Measurements from ENCODE around the gene HSPBP1. TPM values are rescaled to one million over a fixed set of nuclear protein-coding genes. Genes with fewer than 3 reads are reported as not detected.
A peak's percentile ranks its signal among the peaks of the same experiment; 100 is the strongest.

Gene HSPBP1
- total and polyA plus RNA-seq, 9 of the 15 experiments (the other 6 are each of a cell fraction or from before 2014, with no cell fraction given), result 0.83 to 81.3 (median 21.8) TPM

- TF ChIP-seq TCF3 (CRISPR knock-in tag; IDR thresholded peaks at IDR 0.05), result no peak
- no peak for TF ChIP-seq TAL1 (IDR thresholded peaks at IDR 0.05)
- TF ChIP-seq, protein P1, sequence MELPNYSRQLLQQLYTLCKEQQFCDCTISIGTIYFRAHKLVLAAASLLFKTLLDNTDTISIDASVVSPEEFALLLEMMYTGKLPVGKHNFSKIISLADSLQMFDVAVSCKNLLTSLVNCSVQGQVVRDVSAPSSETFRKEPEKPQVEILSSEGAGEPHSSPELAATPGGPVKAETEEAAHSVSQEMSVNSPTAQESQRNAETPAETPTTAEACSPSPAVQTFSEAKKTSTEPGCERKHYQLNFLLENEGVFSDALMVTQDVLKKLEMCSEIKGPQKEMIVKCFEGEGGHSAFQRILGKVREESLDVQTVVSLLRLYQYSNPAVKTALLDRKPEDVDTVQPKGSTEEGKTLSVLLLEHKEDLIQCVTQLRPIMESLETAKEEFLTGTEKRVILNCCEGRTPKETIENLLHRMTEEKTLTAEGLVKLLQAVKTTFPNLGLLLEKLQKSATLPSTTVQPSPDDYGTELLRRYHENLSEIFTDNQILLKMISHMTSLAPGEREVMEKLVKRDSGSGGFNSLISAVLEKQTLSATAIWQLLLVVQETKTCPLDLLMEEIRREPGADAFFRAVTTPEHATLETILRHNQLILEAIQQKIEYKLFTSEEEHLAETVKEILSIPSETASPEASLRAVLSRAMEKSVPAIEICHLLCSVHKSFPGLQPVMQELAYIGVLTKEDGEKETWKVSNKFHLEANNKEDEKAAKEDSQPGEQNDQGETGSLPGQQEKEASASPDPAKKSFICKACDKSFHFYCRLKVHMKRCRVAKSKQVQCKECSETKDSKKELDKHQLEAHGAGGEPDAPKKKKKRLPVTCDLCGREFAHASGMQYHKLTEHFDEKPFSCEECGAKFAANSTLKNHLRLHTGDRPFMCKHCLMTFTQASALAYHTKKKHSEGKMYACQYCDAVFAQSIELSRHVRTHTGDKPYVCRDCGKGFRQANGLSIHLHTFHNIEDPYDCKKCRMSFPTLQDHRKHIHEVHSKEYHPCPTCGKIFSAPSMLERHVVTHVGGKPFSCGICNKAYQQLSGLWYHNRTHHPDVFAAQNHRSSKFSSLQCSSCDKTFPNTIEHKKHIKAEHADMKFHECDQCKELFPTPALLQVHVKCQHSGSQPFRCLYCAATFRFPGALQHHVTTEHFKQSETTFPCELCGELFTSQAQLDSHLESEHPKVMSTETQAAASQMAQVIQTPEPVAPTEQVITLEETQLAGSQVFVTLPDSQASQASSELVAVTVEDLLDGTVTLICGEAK (IDR thresholded peaks at IDR 0.05), result peak; percentile 99
- TF ChIP-seq, protein P1 (CRISPR knock-in tag; IDR thresholded peaks at IDR 0.05), result no peak
- TF ChIP-seq MCM5 (IDR thresholded peaks at IDR 0.05; ENCODE audit: low read depth), result no peak
- TF ChIP-seq NFRKB (IDR thresholded peaks at IDR 0.05; ENCODE audit: low read depth), result peak; percentile 60; the same call in 1 of the 2 replicates
- peak; percentile 78 for TF ChIP-seq RBFOX2 (IDR thresholded peaks at IDR 0.05; ENCODE audit: low read depth, low read length)
- no peak for TF ChIP-seq ZNF217 (CRISPR knock-in tag; IDR thresholded peaks at IDR 0.05)
- peak; percentile 18 to 73; a peak in 2 of 4 replicates for TF ChIP-seq KDM1A (IDR thresholded peaks at IDR 0.05)
- TF ChIP-seq HBP1 (CRISPR knock-in tag; IDR thresholded peaks at IDR 0.05), result peak; percentile 74; the same call in 1 of the 2 replicates
- TF ChIP-seq ARHGAP35 (IDR thresholded peaks at IDR 0.05; ENCODE audit: partially characterized antibody), result no peak
- no peak for TF ChIP-seq ZNF175 (CRISPR knock-in tag; IDR thresholded peaks at IDR 0.05; ENCODE audit: low read depth)
- TF ChIP-seq, protein P2, sequence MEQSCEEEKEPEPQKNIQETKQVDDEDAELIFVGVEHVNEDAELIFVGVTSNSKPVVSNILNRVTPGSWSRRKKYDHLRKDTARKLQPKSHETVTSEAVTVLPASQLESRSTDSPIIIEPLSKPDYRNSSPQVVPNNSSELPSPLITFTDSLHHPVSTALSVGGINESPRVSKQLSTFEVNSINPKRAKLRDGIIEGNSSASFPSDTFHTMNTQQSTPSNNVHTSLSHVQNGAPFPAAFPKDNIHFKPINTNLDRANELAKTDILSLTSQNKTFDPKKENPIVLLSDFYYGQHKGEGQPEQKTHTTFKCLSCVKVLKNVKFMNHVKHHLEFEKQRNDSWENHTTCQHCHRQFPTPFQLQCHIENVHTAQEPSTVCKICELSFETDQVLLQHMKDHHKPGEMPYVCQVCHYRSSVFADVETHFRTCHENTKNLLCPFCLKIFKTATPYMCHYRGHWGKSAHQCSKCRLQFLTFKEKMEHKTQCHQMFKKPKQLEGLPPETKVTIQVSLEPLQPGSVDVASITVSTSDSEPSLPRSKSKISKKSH (CRISPR knock-in tag; IDR thresholded peaks at IDR 0.05), result no peak
- TF ChIP-seq SRSF7 (optimal IDR thresholded peaks at IDR 0.05; ENCODE audit: low read depth, low read length), result no peak
- TF ChIP-seq, protein P3, sequence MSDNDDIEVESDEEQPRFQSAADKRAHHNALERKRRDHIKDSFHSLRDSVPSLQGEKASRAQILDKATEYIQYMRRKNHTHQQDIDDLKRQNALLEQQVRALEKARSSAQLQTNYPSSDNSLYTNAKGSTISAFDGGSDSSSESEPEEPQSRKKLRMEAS (CRISPR knock-in tag; IDR thresholded peaks at IDR 0.05), result peak; percentile 91
- TF ChIP-seq CHD2 (IDR thresholded peaks at IDR 0.05; ENCODE audit: low read depth, low read length), result no peak
- TF ChIP-seq BDP1 (IDR thresholded peaks at IDR 0.05; ENCODE audit: insufficient read depth, insufficient read length), result no peak
These were observed at the start of gene HSPBP1 (continued) for GRCh38 chr19:55279770-55280643.
